H1 (cell line): ENCODE results near the gene SGK1. TPM values are rescaled to one million over a fixed set of nuclear protein-coding genes. Genes with fewer than 3 reads are reported as not detected.

ENCODE experiments used
- CTCF ChIA-PET: fragments of 300-600 bp; sonication (Branson Sonifier 250); formaldehyde crosslinking; loops from one replicate; lab custom pipeline; 2021; ENCODE audit not compliant: partially characterized antibody; lab: Charles Lee
- POLR2A ChIA-PET: fragments of 300-600 bp; sonication (Branson Sonifier 250); formaldehyde crosslinking; loops from one replicate; lab custom pipeline; 2021; ENCODE audit warnings: inconsistent platforms; ENCODE audit not compliant: partially characterized antibody; lab: Charles Lee
- DNase-seq, 2 experiments: peaks; one replicate each; pipeline versions ENCODE4 v3.0.0 to v3.0.0-alpha.2; 2010 to 2022; ENCODE audit warnings: low spot score in 2 of 2, low read depth in 1 of 2, mixed read lengths in 1 of 2
- FAIRE-seq: peaks from 2 replicates; lab custom pipeline; 2011; peaks lifted over from hg19 to GRCh38; lab: Jason Lieb, UNC
- H2AFZ ChIP-seq: 2 replicates; pipeline ENCODE4 v1.8.1; 2012; ENCODE audit warnings: low read length, inconsistent platforms
- H2AK5ac ChIP-seq: 2 replicates; pipeline ENCODE4 v1.6.1; 2013; ENCODE audit warnings: low read depth, low read length
- H2BK120ac ChIP-seq: replicated peaks from 2 replicates; pipeline ENCODE3; 2013; ENCODE audit warnings: low read depth, low read length, inconsistent platforms
- H2BK12ac ChIP-seq: 2 replicates; pipeline ENCODE4 v1.6.1; 2013; ENCODE audit warnings: low read depth, low read length
- H2BK15ac ChIP-seq: 2 replicates; pipeline ENCODE4 v1.6.1; 2013; ENCODE audit warnings: low read length
- H2BK20ac ChIP-seq: 2 replicates; pipeline ENCODE4 v1.6.1; 2013; ENCODE audit warnings: low read length
- H2BK5ac ChIP-seq: 2 replicates; pipeline ENCODE4 v1.6.1; 2013; ENCODE audit warnings: low read depth, low read length
- H3K14ac ChIP-seq: 2 replicates; pipeline ENCODE4 v1.6.1; 2013; ENCODE audit warnings: inconsistent platforms; ENCODE audit not compliant: insufficient read length
- H3K18ac ChIP-seq: 2 replicates; pipeline ENCODE4 v1.6.1; 2013; ENCODE audit warnings: low read length; ENCODE audit errors: extremely low read depth
- H3K23ac ChIP-seq: 2 replicates; pipeline ENCODE4 v1.6.1; 2013; ENCODE audit warnings: inconsistent platforms; ENCODE audit not compliant: insufficient read length
- H3K23me2 ChIP-seq: 2 replicates; pipeline ENCODE4 v1.6.1; 2013; ENCODE audit warnings: low read depth, low read length
- H3K27ac ChIP-seq: 2 replicates; pipeline ENCODE4 v1.6.1; 2011; ENCODE audit warnings: low read depth, low read length, inconsistent platforms
- H3K27me3 ChIP-seq, 4 experiments: replicated peaks in 1 of 4; 1 replicate in 1 of 4; 2 replicates in 3 of 4; pipeline versions ENCODE4 v1.6.1 to v1.8.1; 2011 to 2013; ENCODE audit warnings: low read length in 3 of 4, mild to moderate bottlenecking in 3 of 4, inconsistent platforms in 2 of 4, mixed read lengths in 2 of 4, moderate library complexity in 1 of 4; ENCODE audit not compliant: control insufficient read depth in 3 of 4, insufficient read depth in 3 of 4; ENCODE audit errors: extremely low read depth in 1 of 4
- H3K36me3 ChIP-seq, 4 experiments: 2 replicates each; pipeline versions ENCODE4 v1.6.1 to v1.8.1; 2011 to 2013; ENCODE audit warnings: mild to moderate bottlenecking in 4 of 4, low read length in 3 of 4, moderate library complexity in 2 of 4, control low read depth in 1 of 4, inconsistent platforms in 1 of 4; ENCODE audit not compliant: insufficient read depth in 4 of 4, control insufficient read depth in 2 of 4
- H3K4ac ChIP-seq: replicated peaks from 2 replicates; pipeline ENCODE3; 2013; ENCODE audit warnings: low read length, low read depth, mixed read lengths, inconsistent platforms; ENCODE audit not compliant: insufficient read length
- H3K4me1 ChIP-seq, 4 experiments: replicated peaks in 1 of 4; 1 replicate in 1 of 4; 2 replicates in 3 of 4; pipeline versions ENCODE4 v1.6.1 to v1.8.1; 2011 to 2013; ENCODE audit warnings: low read length in 3 of 4, inconsistent platforms in 2 of 4, mixed read lengths in 1 of 4; ENCODE audit not compliant: insufficient read depth in 4 of 4, control insufficient read depth in 3 of 4
- H3K4me2 ChIP-seq, 2 experiments: 2 replicates each; pipeline versions ENCODE4 v1.6.1 to v1.8.1; 2011 to 2013; ENCODE audit warnings: low read depth in 2 of 2, low read length in 2 of 2, control low read depth in 1 of 2, inconsistent platforms in 1 of 2, mild to moderate bottlenecking in 1 of 2; ENCODE audit not compliant: insufficient read depth in 1 of 2
- H3K4me3 ChIP-seq, 4 experiments: fragments of 200-600, 300-600 bp in 1 of 4; sonication (generic), shearing (Covaris generic), sonication (Bioruptor Twin) in 1 of 4; 2 replicates each; pipeline versions ENCODE4 v1.5.1 to v1.8.1; 2011 to 2016; ENCODE audit warnings: low read length in 4 of 4, low read depth in 3 of 4, control low read depth in 2 of 4, inconsistent platforms in 2 of 4, mild to moderate bottlenecking in 2 of 4, mixed read lengths in 1 of 4, moderate library complexity in 1 of 4; ENCODE audit not compliant: insufficient read depth in 2 of 4; ENCODE audit errors: extremely low read depth in 1 of 4
- H3K56ac ChIP-seq: replicated peaks from 2 replicates; pipeline ENCODE3; 2013; ENCODE audit warnings: low read depth, mild to moderate bottlenecking, mixed read lengths, low read length, inconsistent platforms; ENCODE audit not compliant: insufficient read length
- H3K79me1 ChIP-seq: 2 replicates; pipeline ENCODE4 v1.6.1; 2013; ENCODE audit warnings: low read depth, low read length, control low read depth
- H3K79me2 ChIP-seq, 2 experiments: 2 replicates each; pipeline versions ENCODE4 v1.6.1 to v1.8.1; 2012 to 2013; ENCODE audit warnings: low read length in 2 of 2, mild to moderate bottlenecking in 2 of 2, inconsistent platforms in 1 of 2; ENCODE audit not compliant: insufficient read depth in 2 of 2, control insufficient read depth in 1 of 2
- H3K9ac ChIP-seq, 4 experiments: replicated peaks in 1 of 4; 1 replicate in 1 of 4; 2 replicates in 3 of 4; pipeline versions ENCODE4 v1.6.1 to v1.8.1; 2011 to 2013; ENCODE audit warnings: low read depth in 3 of 4, low read length in 3 of 4, control low read depth in 2 of 4, mild to moderate bottlenecking in 2 of 4, moderate library complexity in 2 of 4, inconsistent platforms in 1 of 4; ENCODE audit errors: extremely low read depth in 1 of 4
- H3K9me3 ChIP-seq, 2 experiments: 2 replicates each; pipeline versions ENCODE4 v1.6.1 to v1.8.1; 2012 to 2013; ENCODE audit warnings: mild to moderate bottlenecking in 2 of 2, moderate library complexity in 2 of 2, control low read depth in 1 of 2, inconsistent platforms in 1 of 2, low read depth in 1 of 2, low read length in 1 of 2, mixed read lengths in 1 of 2; ENCODE audit not compliant: insufficient read depth in 2 of 2
- H4K20me1 ChIP-seq, 2 experiments: replicated peaks in 1 of 2; 2 replicates each; pipeline versions ENCODE3 to v1.8.1; 2011 to 2013; ENCODE audit warnings: inconsistent platforms in 2 of 2, low read length in 2 of 2, mild to moderate bottlenecking in 1 of 2; ENCODE audit not compliant: insufficient read depth in 2 of 2, control insufficient read depth in 1 of 2
- H4K5ac ChIP-seq: 2 replicates; pipeline ENCODE4 v1.6.1; 2013; ENCODE audit warnings: low read length, low read depth, mixed read lengths, inconsistent platforms; ENCODE audit not compliant: insufficient read length
- H4K8ac ChIP-seq: 2 replicates; pipeline ENCODE4 v1.8.0; 2013; ENCODE audit warnings: mild to moderate bottlenecking, moderate library complexity, low read length, inconsistent platforms; ENCODE audit not compliant: insufficient read depth; ENCODE audit errors: extremely low read depth
- H4K91ac ChIP-seq: replicated peaks from 2 replicates; pipeline ENCODE3; 2013; ENCODE audit warnings: low read length, mixed read lengths, inconsistent platforms; ENCODE audit not compliant: insufficient read length
- CBX8 ChIP-seq: fragments of 300-800, 300-1000 bp; sonication (generic); IDR thresholded peaks from 2 replicates; pipeline ENCODE4 v1.7.1; 2016; ENCODE audit warnings: low read depth, low read length, borderline replicate concordance
- HDAC6 ChIP-seq: IDR thresholded peaks from one replicate; pipeline ENCODE4 v1.7.1; 2012; ENCODE audit warnings: low read depth, mild to moderate bottlenecking, inconsistent platforms, low read length, moderate library complexity
- SIN3A ChIP-seq, 2 experiments: IDR thresholded peaks in 1 of 2; conservative IDR thresholded peaks in 1 of 2; 2 replicates each; pipeline ENCODE4 v1.6.1; 2011 to 2012; ENCODE audit warnings: low read length in 2 of 2, improper control_type of control experiment in 1 of 2, low read depth in 1 of 2, mild to moderate bottlenecking in 1 of 2
- SP1 ChIP-seq: IDR thresholded peaks from 2 replicates; pipeline ENCODE4 v1.6.1; 2011; ENCODE audit warnings: low read depth, low read length
- SP4 ChIP-seq: IDR thresholded peaks from 2 replicates; pipeline ENCODE4 v1.6.1; 2012; ENCODE audit warnings: low read length, inconsistent platforms
- SUZ12 ChIP-seq: fragments of 200-600 bp; sonication (generic); IDR thresholded peaks from 2 replicates; pipeline ENCODE4 v1.6.1; 2012; ENCODE audit warnings: mild to moderate bottlenecking, inconsistent platforms, low read length, moderate library complexity, mixed read lengths
- WGBS, 2 experiments: shearing (Covaris generic) in 1 of 2; methylation state at CpG; one replicate each; pipeline versions ENCODE4 v1.1.6 to v1.1.7; 2013 to 2015; ENCODE audit warnings: low lambda C conversion rate in 2 of 2, mixed read lengths in 2 of 2, inconsistent platforms in 1 of 2, low coverage in 1 of 2, missing lambda C conversion rate in 1 of 2; ENCODE audit not compliant: insufficient replicate concordance in 2 of 2, insufficient coverage in 1 of 2, insufficient read length in 1 of 2; ENCODE audit errors: extremely low coverage in 1 of 2, missing lambda C conversion rate in 1 of 2; 5-methylcytosine and 5-hydroxymethylcytosine counted together
- polyA plus RNA-seq, 7 experiments: library from polyadenylated mRNA; depleted of rRNA in 3 of 7; stranded (reverse) in 5 of 7; unstranded in 2 of 7; fragments of >200 nt in 5 of 7; fragments of 200-250 nt in 2 of 7; gene quantifications; 1 replicate in 5 of 7; 2 replicates in 1 of 7; 4 replicates in 1 of 7; pipeline versions ENCODE4 v1.2.1 to v1.2.3, GENCODE V29; 2011 to 2013; ENCODE audit warnings: missing spikeins in 2 of 7, mixed read lengths in 2 of 7
- total RNA-seq: library from RNA; stranded (reverse); fragmentation: NEBNext Ultra II Directional; extraction: Animal tissue kit (Norgen Biotek cat#: 25700); gene quantifications from 2 replicates; pipeline ENCODE4 v1.2.1, GENCODE V29; 2021
- TF ChIP-seq, protein P1 (sequence below): IDR thresholded peaks from 2 replicates; pipeline ENCODE4 v1.6.1; 2012; ENCODE audit warnings: low read length, inconsistent platforms

SGK1 gene
- total and polyA plus RNA-seq, 2 of the 8 experiments (the other 6 are each of a cell fraction or from before 2014, with no cell fraction given) = 14.5 to 18.4 TPM

DNA sequence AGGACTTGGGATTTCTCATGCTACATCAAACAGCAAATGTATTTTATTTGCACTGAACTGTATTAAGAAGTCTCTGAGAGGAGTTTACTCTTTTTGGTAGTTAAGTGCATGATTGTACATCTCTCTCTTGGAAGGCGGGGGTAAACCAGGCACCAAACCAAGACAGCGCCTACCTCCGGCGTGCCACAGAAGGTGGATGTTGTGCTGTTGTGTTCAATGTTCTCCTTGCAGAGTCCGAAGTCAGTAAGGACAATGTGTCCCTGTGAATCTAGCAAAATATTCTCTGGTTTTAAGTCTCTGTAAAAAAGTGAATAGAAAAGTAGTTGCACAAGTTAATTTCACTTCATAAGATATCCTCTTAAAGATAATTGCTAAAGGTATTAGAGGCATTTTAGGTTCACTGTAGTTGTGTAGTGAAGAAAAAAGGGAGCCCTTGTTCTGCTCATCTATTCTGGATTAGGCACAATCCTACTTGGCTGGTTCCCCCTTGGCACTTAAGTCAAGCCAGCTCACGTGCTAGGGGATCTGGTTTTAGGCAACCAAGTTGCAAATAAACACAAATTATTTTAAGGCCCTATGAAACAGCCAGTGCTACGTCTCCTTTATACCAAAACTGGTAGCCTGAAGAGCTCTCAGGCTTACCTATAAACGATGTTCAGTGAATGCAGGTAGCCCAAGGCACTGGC is 145.7 kb downstream of the SGK1 start:
- Histone ChIP-seq H3K27me3 (peaks cover 0 to 11% (median 7%) of the 10 kb centered on the region in 4 experiments; a peak in 6 of 7 replicates), H3K4ac (no peak overlapping the region), H3K9me3 (no peaks in the 10 kb centered on the region), H2BK12ac (no peak overlapping the region), H3K27ac (no peak overlapping the region), H4K5ac (no peak overlapping the region), H3K4me1 (peaks cover 4 to 7% (median 4%) of the 10 kb centered on the region in 4 experiments; a peak in 4 of 7 replicates), H3K18ac (no peak overlapping the region), H3K23ac (no peak overlapping the region), H4K91ac (no peak overlapping the region), H3K79me1 (no peaks in the 10 kb centered on the region), H3K9ac (no peak overlapping the region), H2AK5ac (no peak overlapping the region), H2BK15ac (no peak overlapping the region), H3K79me2 (no peaks in the 10 kb centered on the region), H3K4me3 (no peak overlapping the region), H3K23me2 (peaks cover 14% of the 10 kb centered on the region; the same call in 1 of the 2 replicates), H4K20me1 (no peaks in the 10 kb centered on the region), H2BK120ac (no peak overlapping the region), H2AFZ (no peak overlapping the region), H3K14ac (no peak overlapping the region), H2BK5ac (no peak overlapping the region), H3K4me2 (no peak overlapping the region), H3K36me3 (peaks cover 9 to 37% (median 22%) of the 10 kb centered on the region in 4 experiments), H3K56ac (no peak overlapping the region), H2BK20ac (no peak overlapping the region), H4K8ac (no peak overlapping the region)
- WGBS, 2 experiments = 92% methylated on average over 8 of the region's 8 CpGs; no CpG with 5 or more reads in 1 of the 2 experiments
- ChIA-PET POLR2A (no interaction called here), CTCF (interaction anchor here (1.2 to 2.1 kb wide), 4 partner anchors 15 to 710 kb away, joined by 3 to 12 read pairs (median 8); no protein-coding TSS in a partner anchor)
- FAIRE-seq = no peak
- DNase-seq = no peak
- TF ChIP-seq CBX8 (no peak), SP4 (no peak), SP1 (no peak), HDAC6 (no peak), SIN3A (conservative IDR thresholded peaks at IDR 0.05 in 1 of 2, IDR thresholded peaks at IDR 0.05 in 1 of 2; ENCODE audit: low read depth in 1 of 2, low read length in 2 of 2) (no peak), SUZ12 (no peak)
- TF ChIP-seq, protein P1, sequence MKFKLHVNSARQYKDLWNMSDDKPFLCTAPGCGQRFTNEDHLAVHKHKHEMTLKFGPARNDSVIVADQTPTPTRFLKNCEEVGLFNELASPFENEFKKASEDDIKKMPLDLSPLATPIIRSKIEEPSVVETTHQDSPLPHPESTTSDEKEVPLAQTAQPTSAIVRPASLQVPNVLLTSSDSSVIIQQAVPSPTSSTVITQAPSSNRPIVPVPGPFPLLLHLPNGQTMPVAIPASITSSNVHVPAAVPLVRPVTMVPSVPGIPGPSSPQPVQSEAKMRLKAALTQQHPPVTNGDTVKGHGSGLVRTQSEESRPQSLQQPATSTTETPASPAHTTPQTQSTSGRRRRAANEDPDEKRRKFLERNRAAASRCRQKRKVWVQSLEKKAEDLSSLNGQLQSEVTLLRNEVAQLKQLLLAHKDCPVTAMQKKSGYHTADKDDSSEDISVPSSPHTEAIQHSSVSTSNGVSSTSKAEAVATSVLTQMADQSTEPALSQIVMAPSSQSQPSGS = no peak
